HepG2 (cell line): ENCODE results near the gene NBEAL1. TPM values are rescaled to one million over a fixed set of nuclear protein-coding genes. Genes with fewer than 3 reads are reported as not detected.
"Not testable (repeated sequence)": the region's sequence is repeated elsewhere in the genome, so short reads cannot be mapped to it uniquely, and the experiment has no call there.

Experiments used
- ATAC-seq: fragments of 200-7000 bp; cut with Tn5 transposase; 3 replicates; pipeline ENCODE4 v1.9.1; 2020; ENCODE audit warnings: mild to moderate bottlenecking, moderate library complexity
- BruUV-seq: library from RNA; stranded (reverse); fragments of 400-500 nt; replicated peaks from 2 replicates; lab custom pipeline; 2021; lab: Mats Ljungman, UMichigan
- CTCF ChIA-PET: fragments of 300-600 bp; formaldehyde crosslinking; extraction: SDS; loops from one replicate; lab custom pipeline; 2021; ENCODE audit warnings: low total read pairs, inconsistent platforms, low intra/inter-chr PET ratio; lab: Yijun Ruan, JAX
- POLR2A ChIA-PET: fragments of 350-600 bp; sonication (Branson Sonifier 250); formaldehyde crosslinking; loops from one replicate; lab custom pipeline; 2020; ENCODE audit warnings: antibody characterized with exemption, inconsistent platforms; lab: Yijun Ruan, JAX
- DNase-seq: peaks from one replicate; pipeline ENCODE4 v3.0.0-alpha.2; 2015; ENCODE audit warnings: low spot score
- FAIRE-seq: peaks from 3 replicates; lab custom pipeline; 2011; peaks lifted over from hg19 to GRCh38; lab: Jason Lieb, UNC
- H2AFZ ChIP-seq: one replicate; pipeline ENCODE4 v1.6.1; 2011; ENCODE audit warnings: low read length, inconsistent platforms
- H3K27ac ChIP-seq: fragments of 300-600 bp; 3 replicates; pipeline ENCODE4 v1.8.0; 2011; ENCODE audit warnings: mixed run types, mild to moderate bottlenecking, mixed read lengths, low read length, inconsistent platforms; ENCODE audit not compliant: insufficient read depth; ENCODE audit errors: extremely low read length
- H3K27me3 ChIP-seq, 2 experiments: fragments of 200-600 bp in 1 of 2; 2 replicates in 1 of 2; 3 replicates in 1 of 2; pipeline versions ENCODE4 v1.6.0 to v1.8.0; 2011; ENCODE audit warnings: low read length in 2 of 2, mild to moderate bottlenecking in 2 of 2, moderate library complexity in 2 of 2, inconsistent platforms in 1 of 2; ENCODE audit not compliant: insufficient read depth in 2 of 2, control insufficient read depth in 1 of 2
- H3K36me3 ChIP-seq, 2 experiments: fragments of 200-600 bp in 1 of 2; replicated peaks in 1 of 2; 2 replicates in 1 of 2; 3 replicates in 1 of 2; pipeline versions ENCODE4 v1.5.1 to v1.8.0; 2011; ENCODE audit warnings: low read length in 2 of 2, inconsistent platforms in 1 of 2; ENCODE audit not compliant: insufficient read depth in 2 of 2, control insufficient read depth in 1 of 2
- H3K4me1 ChIP-seq: 2 replicates; pipeline ENCODE4 v1.5.1; 2012; ENCODE audit warnings: low read length, inconsistent platforms; ENCODE audit not compliant: insufficient read depth
- H3K4me2 ChIP-seq: 2 replicates; pipeline ENCODE4 v1.6.0; 2011; ENCODE audit warnings: low read depth, low read length, inconsistent platforms
- H3K4me3 ChIP-seq, 3 experiments: fragments of 200-600 bp in 1 of 3; sonication (generic), shearing (Covaris generic) in 1 of 3; replicated peaks in 1 of 3; 2 replicates each; pipeline ENCODE4 v1.5.1; 2011 to 2016; ENCODE audit warnings: low read length in 3 of 3, inconsistent platforms in 2 of 3, low read depth in 2 of 3, mild to moderate bottlenecking in 2 of 3, control low read depth in 1 of 3, mixed read lengths in 1 of 3; ENCODE audit not compliant: insufficient read depth in 1 of 3
- H3K79me2 ChIP-seq: one replicate; pipeline ENCODE4 v1.6.1; 2011; ENCODE audit warnings: low read length, inconsistent platforms; ENCODE audit not compliant: insufficient read depth
- H3K9ac ChIP-seq: 2 replicates; pipeline ENCODE4 v1.6.0; 2011; ENCODE audit warnings: mild to moderate bottlenecking, low read depth, low read length, inconsistent platforms; ENCODE audit not compliant: insufficient read depth
- H3K9me3 ChIP-seq: 2 replicates; pipeline ENCODE4 v1.5.1; 2012; ENCODE audit warnings: mild to moderate bottlenecking, low read length
- H4K20me1 ChIP-seq: 2 replicates; pipeline ENCODE4 v1.6.0; 2011; ENCODE audit warnings: inconsistent platforms, mild to moderate bottlenecking, low read length, moderate library complexity; ENCODE audit not compliant: insufficient read depth
- LCORL ChIP-seq, 2 experiments: fragments of 450-650 bp in 1 of 2; sonication (generic) in 1 of 2; formaldehyde crosslinking in 1 of 2; IDR thresholded peaks; 2 replicates each; pipeline versions ENCODE4 v1.5.0 to v1.6.1; 2017 to 2020; ENCODE audit warnings: antibody characterized with exemption in 1 of 2, missing genetic modification reagents in 1 of 2
- MAFF ChIP-seq: IDR thresholded peaks from 2 replicates; pipeline ENCODE4 v1.6.1; 2011; ENCODE audit warnings: low read depth, low read length, improper control_type of control experiment
- MAFK ChIP-seq, 2 experiments: IDR thresholded peaks in 1 of 2; conservative IDR thresholded peaks in 1 of 2; 2 replicates each; pipeline ENCODE4 v1.6.1; 2011; ENCODE audit warnings: improper control_type of control experiment in 2 of 2, low read length in 2 of 2
- U2AF2 ChIP-seq: fragments of 200-400 bp; formaldehyde crosslinking; IDR thresholded peaks from 2 replicates; pipeline ENCODE4 v1.6.1; 2017; ENCODE audit warnings: low read depth, mild to moderate bottlenecking, low read length
- WGBS: methylation state at CpG from one replicate; pipeline ENCODE4 v1.1.6; 2017; ENCODE audit warnings: low lambda C conversion rate; 5-methylcytosine and 5-hydroxymethylcytosine counted together
- in situ Hi-C: cut with HindIII; loops from 2 replicates; pipeline ENCODE4 v1.10.0; 2017; ENCODE audit warnings: low pct_unique_long_range_greater_than_20kb; ENCODE audit not compliant: extremely low pct_ligation_motif_present
- intact Hi-C: fragments of 100-400 bp; cut with micrococcal nuclease; formaldehyde crosslinking; loops from one replicate; pipeline ENCODE4 v1.10.0; 2022; ENCODE audit not compliant: unreplicated experiment
- polyA plus RNA-seq, 8 experiments: library from polyadenylated mRNA; depleted of rRNA in 3 of 8; stranded (reverse) in 7 of 8; unstranded in 1 of 8; fragments of >200 nt; fragmentation: Illumina TruSeq in 4 of 8; extraction: Trizol in 4 of 8; gene quantifications; 2 replicates each; pipeline versions ENCODE4 v1.2.1 to v1.2.3, GENCODE V29; 2011 to 2016; ENCODE audit warnings: low read depth in 4 of 8, missing spikeins in 1 of 8, mixed read lengths in 1 of 8; ENCODE audit not compliant: insufficient read depth in 1 of 8
- total RNA-seq, 5 experiments: library from RNA; depleted of rRNA; stranded (reverse); fragments of >200 nt; fragmentation: Illumina TruSeq; extraction: Trizol; gene quantifications; 2 replicates each; pipeline ENCODE4 v1.2.3, GENCODE V29; 2016; ENCODE audit warnings: low read depth in 1 of 5
- TF ChIP-seq, protein P1 (sequence below): sonication (generic); formaldehyde crosslinking; IDR thresholded peaks from 2 replicates; pipeline ENCODE4 v1.5.0; 2020; ENCODE audit warnings: missing genetic modification reagents, mild to moderate bottlenecking, borderline replicate concordance

Gene NBEAL1
- total and polyA plus RNA-seq, 2 of the 13 experiments (the other 11 are each of a cell fraction or from before 2014, with no cell fraction given) = 6.4 to 15.7 TPM

DNA sequence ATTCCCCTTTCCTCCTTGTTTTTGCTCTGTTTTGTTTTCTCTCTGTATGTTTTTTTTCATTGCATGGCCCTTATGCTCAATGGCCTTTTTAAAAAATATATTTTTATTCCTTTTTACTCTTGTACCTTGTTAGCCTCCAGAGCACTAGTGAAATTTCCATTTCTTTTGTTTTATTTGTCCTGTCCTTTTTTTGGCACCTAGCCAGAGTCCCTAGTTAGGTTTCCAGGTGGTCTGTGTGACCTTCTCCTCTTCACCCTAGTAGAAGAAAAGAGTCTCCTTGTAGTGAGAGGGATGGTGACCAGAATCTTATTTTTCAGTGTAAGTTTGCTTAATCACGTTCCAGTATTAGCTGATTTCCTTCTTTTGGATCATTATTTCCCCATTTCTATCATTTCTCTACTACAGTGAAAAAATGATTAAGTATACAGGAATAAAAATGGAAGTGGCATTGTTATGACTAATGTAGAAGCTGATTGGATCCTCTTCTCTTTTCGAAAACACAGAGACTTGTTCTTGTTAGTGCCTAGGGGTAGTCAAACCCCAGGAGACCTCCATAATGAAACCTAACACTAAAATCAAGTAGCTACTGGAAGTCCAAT, 65.9 kb downstream of the NBEAL1 start:
- no peak for FAIRE-seq
- POLR2A ChIA-PET = no interaction called here
- no peak for TF ChIP-seq U2AF2
- peak; percentile 80 for TF ChIP-seq LCORL (IDR thresholded peaks at IDR 0.05)
- TF ChIP-seq LCORL (CRISPR knock-in tag; IDR thresholded peaks at IDR 0.05) = no peak
- TF ChIP-seq, all 625 proteins: peak for 1
- CTCF ChIA-PET = no interaction called here
- Histone ChIP-seq H3K4me3 (no peak overlapping the region), H3K27ac (no peak overlapping the region), H3K79me2 (no peaks in the 10 kb centered on the region), H3K36me3 (peaks cover 3 to 14% of the 10 kb centered on the region in 2 experiments; a peak in 2 of 5 replicates), H3K9me3 (no peaks in the 10 kb centered on the region), H2AFZ (no peak overlapping the region), H3K9ac (no peak overlapping the region), H4K20me1 (no peaks in the 10 kb centered on the region), H3K4me2 (no peak overlapping the region), H3K27me3 (no peaks in the 10 kb centered on the region), H3K4me1 (peaks cover 6% of the 10 kb centered on the region)
- WGBS = 95% methylated on average over 2 of the region's 2 CpGs
- BruUV-seq = no TSS peak
- DNase-seq (no peak), ATAC-seq (no peak)
- intact Hi-C loops (no loop called here), in situ Hi-C loops (no loop called here)

DNA sequence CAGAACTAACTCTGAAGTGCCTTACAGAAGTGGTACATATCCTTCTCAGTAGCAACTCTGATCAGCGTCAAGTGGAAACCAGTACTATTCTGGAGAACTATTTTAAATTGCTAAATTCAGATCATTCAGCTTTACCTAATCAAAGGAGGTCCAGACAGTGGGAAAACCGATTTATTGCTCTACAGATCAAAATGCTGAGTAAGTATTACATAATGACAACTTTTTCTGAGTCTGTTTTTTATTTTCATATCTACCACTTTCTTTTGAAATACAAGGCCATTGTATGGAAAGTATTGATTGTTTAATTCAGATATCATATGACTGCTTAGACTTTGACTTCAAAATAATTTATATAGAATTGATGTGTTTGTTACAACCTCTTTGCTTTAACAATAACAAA, 68.7 kb downstream of the NBEAL1 start:
- no TSS peak for BruUV-seq

DNA sequence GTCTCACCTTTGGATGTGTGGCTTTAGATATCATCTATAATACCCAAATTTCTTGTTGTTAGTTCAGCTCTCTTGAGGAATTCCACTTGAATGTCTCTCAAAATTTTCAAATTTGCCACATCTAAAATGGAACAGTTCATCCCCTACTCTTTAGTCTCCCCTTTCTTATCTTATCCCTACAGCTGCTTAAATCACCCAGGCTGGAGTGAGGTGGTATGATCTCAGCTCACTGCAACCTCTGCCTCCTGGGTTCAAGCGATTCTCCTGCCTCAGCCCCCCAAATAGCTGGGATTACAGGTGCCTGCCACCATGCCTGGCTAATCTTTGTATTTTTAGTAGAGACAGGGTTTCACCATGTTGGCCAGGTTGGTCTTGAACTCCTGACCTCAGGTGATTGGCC, 71.7 kb downstream of the NBEAL1 start:
- H3K36me3 ChIP-seq, H3K9ac ChIP-seq, intact Hi-C loops, H3K4me3 ChIP-seq, CTCF ChIA-PET, POLR2A ChIA-PET, H4K20me1 ChIP-seq, H3K9me3 ChIP-seq, H3K79me2 ChIP-seq, DNase-seq, H3K4me2 ChIP-seq, BruUV-seq, H2AFZ ChIP-seq, ATAC-seq, in situ Hi-C loops, H3K27ac ChIP-seq, H3K27me3 ChIP-seq, FAIRE-seq, H3K4me1 ChIP-seq: not testable (repeated sequence)
- WGBS = 89% methylated on average over 1 of the region's 1 CpG

More for the DNA sequence above, 68.7 kb downstream of the NBEAL1 start:
- no peak for DNase-seq
- no peak for FAIRE-seq
- Histone ChIP-seq H3K9me3 (no peaks in the 10 kb centered on the region), H3K27ac (no peak overlapping the region), H3K9ac (no peak overlapping the region), H3K4me1 (no peaks in the 10 kb centered on the region), H3K79me2 (no peaks in the 10 kb centered on the region), H3K36me3 (peaks cover 3 to 12% of the 10 kb centered on the region in 2 experiments; a peak in 2 of 5 replicates), H4K20me1 (no peaks in the 10 kb centered on the region), H3K27me3 (no peaks in the 10 kb centered on the region), H2AFZ (no peak overlapping the region), H3K4me2 (no peak overlapping the region), H3K4me3 (no peak overlapping the region)
- in situ Hi-C loops (no loop called here), intact Hi-C loops (no loop called here)
- ATAC-seq = no peak
- 85% methylated on average over 2 of the region's 2 CpGs for WGBS
- CTCF ChIA-PET = no interaction called here
- POLR2A ChIA-PET = no interaction called here
- TF ChIP-seq MAFF (peak; percentile 72; the same call in 1 of the 2 replicates), MAFK (conservative IDR thresholded peaks at IDR 0.05 in 1 of 2, IDR thresholded peaks at IDR 0.05 in 1 of 2; ENCODE audit: low read length in 2 of 2) (peak; percentile 53 to 74; a peak in 3 of 4 replicates)
- TF ChIP-seq, protein P1, sequence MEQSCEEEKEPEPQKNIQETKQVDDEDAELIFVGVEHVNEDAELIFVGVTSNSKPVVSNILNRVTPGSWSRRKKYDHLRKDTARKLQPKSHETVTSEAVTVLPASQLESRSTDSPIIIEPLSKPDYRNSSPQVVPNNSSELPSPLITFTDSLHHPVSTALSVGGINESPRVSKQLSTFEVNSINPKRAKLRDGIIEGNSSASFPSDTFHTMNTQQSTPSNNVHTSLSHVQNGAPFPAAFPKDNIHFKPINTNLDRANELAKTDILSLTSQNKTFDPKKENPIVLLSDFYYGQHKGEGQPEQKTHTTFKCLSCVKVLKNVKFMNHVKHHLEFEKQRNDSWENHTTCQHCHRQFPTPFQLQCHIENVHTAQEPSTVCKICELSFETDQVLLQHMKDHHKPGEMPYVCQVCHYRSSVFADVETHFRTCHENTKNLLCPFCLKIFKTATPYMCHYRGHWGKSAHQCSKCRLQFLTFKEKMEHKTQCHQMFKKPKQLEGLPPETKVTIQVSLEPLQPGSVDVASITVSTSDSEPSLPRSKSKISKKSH = no peak
